Raji (cell line): ENCODE data around the gene MRPS7.

Experiments used
- POLR2A ChIP-seq: IDR thresholded peaks from 2 replicates; pipeline ENCODE4 v1.6.1; 2011; ENCODE audit warnings: low read depth, low read length, control low read depth; ENCODE audit not compliant: insufficient read depth

The MRPS7 gene

GRCh38 chr17:75240394-75241142 lies 21.1 kb upstream of the MRPS7 start:
- TF ChIP-seq POLR2A, result no peak

GRCh38 chr17:75241143-75241430 lies 20.6 kb upstream of the MRPS7 start:
- no peak for TF ChIP-seq POLR2A

GRCh38 chr17:75241502-75241901 lies 20.2 kb upstream of the MRPS7 start:
- TF ChIP-seq POLR2A, result no peak

- TF ChIP-seq POLR2A, result no peak
These were observed 19.7 kb upstream of the MRPS7 start for GRCh38 chr17:75241996-75242460.

- TF ChIP-seq POLR2A, result no peak
These were observed 19.1 kb upstream of the MRPS7 start for GRCh38 chr17:75242461-75243042.

- TF ChIP-seq POLR2A, result no peak
These were observed 17.4 kb upstream of the MRPS7 start for GRCh38 chr17:75244133-75244866.

GRCh38 chr17:75245011-75245410 lies 16.7 kb upstream of the MRPS7 start:
- TF ChIP-seq POLR2A, result no peak

- TF ChIP-seq POLR2A, result no peak
These were observed 15.3 kb upstream of the MRPS7 start for GRCh38 chr17:75246404-75246803.

GRCh38 chr17:75249564-75249963 lies 12.1 kb upstream of the MRPS7 start:
- no peak for TF ChIP-seq POLR2A

- TF ChIP-seq POLR2A, result no peak
These were observed 11.6 kb upstream of the MRPS7 start for GRCh38 chr17:75250009-75250471.

- no peak for TF ChIP-seq POLR2A
These were observed 9.5 kb upstream of the MRPS7 start for GRCh38 chr17:75252039-75252816.

GRCh38 chr17:75260641-75261335 lies 891 bp upstream of the MRPS7 start:
- no peak for TF ChIP-seq POLR2A

- TF ChIP-seq POLR2A, result no peak
These were observed 480 bp downstream of the MRPS7 start for GRCh38 chr17:75262112-75262606.

- TF ChIP-seq POLR2A, result no peak
These were observed 1.4 kb downstream of the MRPS7 start for GRCh38 chr17:75263055-75263454.
